Measurements from ENCODE around the gene NPL. TPM values are rescaled to one million over a fixed set of nuclear protein-coding genes. Genes with fewer than 3 reads are reported as not detected.

NPL gene
- polyA plus RNA-seq, 1 experiment: 1.2 TPM

- Histone ChIP-seq H3K36me3 (ENCODE audit: control insufficient read depth, insufficient read depth, low read length) (peaks cover 10% of the 10 kb centered on the region), H3K27me3 (ENCODE audit: control insufficient read depth, insufficient read depth, low read length) (no peaks in the 10 kb centered on the region), H3K4me3 (ENCODE audit: low read depth, low read length) (no peak overlapping the region)
- ChIA-PET CTCF (no interaction called here), POLR2A (interaction anchor here (0.6 kb wide), 1 partner anchor 188 kb away, joined by 3 read pairs; no protein-coding TSS in a partner anchor)
- no peak for DNase-seq (ENCODE audit: low read depth)
- TF ChIP-seq CTCF (IDR thresholded peaks at IDR 0.05; ENCODE audit: insufficient read depth, low read depth, low read length): no peak
Observed at GRCh38 chr1:182845894-182846293, 56.3 kb downstream of the NPL start.

- Histone ChIP-seq H3K27me3 (ENCODE audit: control insufficient read depth, insufficient read depth, low read length) (no peaks in the 10 kb centered on the region), H3K4me3 (ENCODE audit: low read depth, low read length) (no peak overlapping the region), H3K36me3 (ENCODE audit: control insufficient read depth, insufficient read depth, low read length) (peaks cover 13% of the 10 kb centered on the region)
- POLR2A ChIA-PET: no interaction called here
- TF ChIP-seq CTCF (IDR thresholded peaks at IDR 0.05; ENCODE audit: insufficient read depth, low read depth, low read length): no peak
- DNase-seq (ENCODE audit: low read depth): no peak
- CTCF ChIA-PET: interaction anchor here (1.3 kb wide), 1 partner anchor 9 kb away, joined by 3 read pairs; no protein-coding TSS in a partner anchor
Observed at GRCh38 chr1:182847105-182847504, 57.5 kb downstream of the NPL start.

- no peak for TF ChIP-seq CTCF (IDR thresholded peaks at IDR 0.05; ENCODE audit: insufficient read depth, low read depth, low read length)
- CTCF ChIA-PET: no interaction called here
- H3K4me3 ChIP-seq (ENCODE audit: low read depth, low read length): no peak overlapping the region
- POLR2A ChIA-PET: no interaction called here
- DNase-seq (ENCODE audit: low read depth): no peak
- no peaks in the 10 kb centered on the region for H3K27me3 ChIP-seq (ENCODE audit: control insufficient read depth, insufficient read depth, low read length)
- H3K36me3 ChIP-seq (ENCODE audit: control insufficient read depth, insufficient read depth, low read length): peaks cover 14% of the 10 kb centered on the region
Observed at GRCh38 chr1:182848736-182849135, 59.2 kb downstream of the NPL start.

- H3K36me3 ChIP-seq (ENCODE audit: control insufficient read depth, insufficient read depth, low read length): peaks cover 14% of the 10 kb centered on the region
- POLR2A ChIA-PET: no interaction called here
Observed at GRCh38 chr1:182850319-182850718, 60.7 kb downstream of the NPL start.

GRCh38 chr1:182851825-182852224, 62.3 kb downstream of the NPL start:
- no peak for DNase-seq (ENCODE audit: low read depth)
- Histone ChIP-seq H3K27me3 (ENCODE audit: control insufficient read depth, insufficient read depth, low read length) (no peaks in the 10 kb centered on the region), H3K36me3 (ENCODE audit: control insufficient read depth, insufficient read depth, low read length) (peaks cover 12% of the 10 kb centered on the region), H3K4me3 (ENCODE audit: low read depth, low read length) (no peak overlapping the region)
- CTCF ChIA-PET: no interaction called here
- POLR2A ChIA-PET: no interaction called here
- TF ChIP-seq CTCF (IDR thresholded peaks at IDR 0.05; ENCODE audit: insufficient read depth, low read depth, low read length): no peak

More at GRCh38 chr1:182850319-182850718, 60.7 kb downstream of the NPL start:
- DNase-seq (ENCODE audit: low read depth): no peak
- TF ChIP-seq CTCF (IDR thresholded peaks at IDR 0.05; ENCODE audit: insufficient read depth, low read depth, low read length): no peak
- CTCF ChIA-PET: no interaction called here
- H3K27me3 ChIP-seq (ENCODE audit: control insufficient read depth, insufficient read depth, low read length): no peaks in the 10 kb centered on the region
- no peak overlapping the region for H3K4me3 ChIP-seq (ENCODE audit: low read depth, low read length)

All from BJ (cell line).